Measurements from ENCODE around the gene RSPRY1.

RSPRY1 gene

GRCh38 chr16:57185945-57186871 lies at the start of gene RSPRY1, which contains the start of gene PSME3IP1:
RSPRY1 (plus strand) TSS chr16:57186329; CDS start chr16:57204659, 18,330 bp downstream.
PSME3IP1 (minus strand) TSS chr16:57186039; CDS start chr16:57173854, 12,185 bp downstream.
- DNase-seq (ENCODE audit: extremely low spot score, insufficient read length, low read depth) (peak; percentile 100), FAIRE-seq (peak; percentile 100)

- DNase-seq (ENCODE audit: extremely low spot score, insufficient read length, low read depth): no peak
- no peak for FAIRE-seq
Observed at GRCh38 chr16:57137043-57137442, 49.1 kb upstream of the RSPRY1 start.

- DNase-seq (ENCODE audit: extremely low spot score, insufficient read length, low read depth) (no peak), FAIRE-seq (no peak)
Observed at GRCh38 chr16:57137566-57138273, 48.4 kb upstream of the RSPRY1 start.

- no peak for FAIRE-seq
- DNase-seq (ENCODE audit: extremely low spot score, insufficient read length, low read depth): no peak
Observed at GRCh38 chr16:57138281-57138935, 47.7 kb upstream of the RSPRY1 start.

- FAIRE-seq: no peak
- DNase-seq (ENCODE audit: extremely low spot score, insufficient read length, low read depth): no peak
Observed at GRCh38 chr16:57140931-57141668, 45.0 kb upstream of the RSPRY1 start.

GRCh38 chr16:57141822-57142631 lies 44.1 kb upstream of the RSPRY1 start:
- DNase-seq (ENCODE audit: extremely low spot score, insufficient read length, low read depth) (no peak), FAIRE-seq (peak; percentile 79)

GRCh38 chr16:57143149-57143921 lies 42.8 kb upstream of the RSPRY1 start:
- FAIRE-seq (no peak), DNase-seq (ENCODE audit: extremely low spot score, insufficient read length, low read depth) (no peak)

GRCh38 chr16:57144027-57144426 lies 42.1 kb upstream of the RSPRY1 start:
- no peak for FAIRE-seq
- DNase-seq (ENCODE audit: extremely low spot score, insufficient read length, low read depth): no peak

GRCh38 chr16:57145046-57146021 lies 40.8 kb upstream of the RSPRY1 start:
- no peak for DNase-seq (ENCODE audit: extremely low spot score, insufficient read length, low read depth)
- FAIRE-seq: no peak

- DNase-seq (ENCODE audit: extremely low spot score, insufficient read length, low read depth) (no peak), FAIRE-seq (no peak)
Observed at GRCh38 chr16:57146040-57146647, 40.0 kb upstream of the RSPRY1 start.

GRCh38 chr16:57146735-57147134 lies 39.4 kb upstream of the RSPRY1 start:
- DNase-seq (ENCODE audit: extremely low spot score, insufficient read length, low read depth) (no peak), FAIRE-seq (no peak)

GRCh38 chr16:57147381-57148221 lies 38.5 kb upstream of the RSPRY1 start:
- FAIRE-seq (peak; percentile 48), DNase-seq (ENCODE audit: extremely low spot score, insufficient read length, low read depth) (no peak)

GRCh38 chr16:57148481-57148880 lies 37.6 kb upstream of the RSPRY1 start:
- no peak for FAIRE-seq

GRCh38 chr16:57149391-57149790 lies 36.7 kb upstream of the RSPRY1 start:
- no peak for FAIRE-seq
- no peak for DNase-seq (ENCODE audit: extremely low spot score, insufficient read length, low read depth)

More at GRCh38 chr16:57148481-57148880, 37.6 kb upstream of the RSPRY1 start:
- no peak for DNase-seq (ENCODE audit: extremely low spot score, insufficient read length, low read depth)

GRCh38 chr16:57150682-57151330 lies 35.3 kb upstream of the RSPRY1 start:
- FAIRE-seq (no peak), DNase-seq (ENCODE audit: extremely low spot score, insufficient read length, low read depth) (no peak)

Measured in GM18507 (cell line).